Fibroblast of villous mesenchyme (primary cell): Measurements from ENCODE around the gene SUFU. TPM values are rescaled to one million over a fixed set of nuclear protein-coding genes. Genes with fewer than 3 reads are reported as not detected.

ENCODE experiments used
- DNase-seq: peaks from one replicate; pipeline ENCODE4 v3.0.0-alpha.2; 2010; ENCODE audit warnings: low read depth
- H3K4me3 ChIP-seq: 2 replicates; pipeline ENCODE4 v1.5.1; 2011; ENCODE audit warnings: low read depth, mild to moderate bottlenecking, low read length
- CTCF ChIP-seq: IDR thresholded peaks from 2 replicates; pipeline ENCODE4 v1.5.1; 2012; ENCODE audit warnings: low read depth, mild to moderate bottlenecking, low read length; ENCODE audit not compliant: insufficient read depth
- total RNA-seq: library from RNA; depleted of rRNA; stranded (reverse); fragments of >200 nt; gene quantifications from 2 replicates; pipeline ENCODE4 v1.2.3, GENCODE V29; 2012

Gene SUFU
- total RNA-seq, 1 donor = 3.9 TPM

GRCh38 chr10:102656791-102657371, 153.1 kb downstream of the SUFU start:
- no peak for DNase-seq
- TF ChIP-seq CTCF = no peak
- H3K4me3 ChIP-seq = no peak overlapping the region

GRCh38 chr10:102657451-102657850, 153.7 kb downstream of the SUFU start:
- no peak overlapping the region for H3K4me3 ChIP-seq
- TF ChIP-seq CTCF = no peak
- DNase-seq = no peak

GRCh38 chr10:102657984-102658724, 154.4 kb downstream of the SUFU start:
- DNase-seq = no peak
- no peak overlapping the region for H3K4me3 ChIP-seq
- TF ChIP-seq CTCF = no peak

GRCh38 chr10:102658802-102659201, 155.0 kb downstream of the SUFU start:
- no peak overlapping the region for H3K4me3 ChIP-seq
- no peak for DNase-seq
- no peak for TF ChIP-seq CTCF

GRCh38 chr10:102660888-102661657, 157.3 kb downstream of the SUFU start:
- no peak for TF ChIP-seq CTCF
- H3K4me3 ChIP-seq = no peak overlapping the region
- DNase-seq = peak; percentile 87

GRCh38 chr10:102661658-102662028, 157.9 kb downstream of the SUFU start:
- no peak for TF ChIP-seq CTCF
- no peak overlapping the region for H3K4me3 ChIP-seq
- no peak for DNase-seq
